ENCODE measurements around the gene GALNT2.

The GALNT2 gene

GRCh38 chr1:230113593-230114236 is 46.7 kb downstream of the GALNT2 start:
- no peak for TF ChIP-seq CTCF (IDR thresholded peaks at IDR 0.05; ENCODE audit: borderline replicate concordance, insufficient read depth, low read depth, low read length)
- no peak overlapping the region for H3K4me3 ChIP-seq (ENCODE audit: low read depth, low read length)

- no peak overlapping the region for H3K4me3 ChIP-seq (ENCODE audit: low read depth, low read length)
- no peak for TF ChIP-seq CTCF (IDR thresholded peaks at IDR 0.05; ENCODE audit: borderline replicate concordance, insufficient read depth, low read depth, low read length)
These were observed 47.2 kb downstream of the GALNT2 start for GRCh38 chr1:230114237-230114651.

- no peak for TF ChIP-seq CTCF (IDR thresholded peaks at IDR 0.05; ENCODE audit: borderline replicate concordance, insufficient read depth, low read depth, low read length)
- no peak overlapping the region for H3K4me3 ChIP-seq (ENCODE audit: low read depth, low read length)
These were observed 50.7 kb downstream of the GALNT2 start for GRCh38 chr1:230117694-230118093.

GRCh38 chr1:230119340-230119739 is 52.3 kb downstream of the GALNT2 start:
- no peak overlapping the region for H3K4me3 ChIP-seq (ENCODE audit: low read depth, low read length)
- TF ChIP-seq CTCF (IDR thresholded peaks at IDR 0.05; ENCODE audit: borderline replicate concordance, insufficient read depth, low read depth, low read length): no peak

- no peak overlapping the region for H3K4me3 ChIP-seq (ENCODE audit: low read depth, low read length)
- TF ChIP-seq CTCF (IDR thresholded peaks at IDR 0.05; ENCODE audit: borderline replicate concordance, insufficient read depth, low read depth, low read length): no peak
These were observed 53.4 kb downstream of the GALNT2 start for GRCh38 chr1:230120289-230120920.

- no peak overlapping the region for H3K4me3 ChIP-seq (ENCODE audit: low read depth, low read length)
- TF ChIP-seq CTCF (IDR thresholded peaks at IDR 0.05; ENCODE audit: borderline replicate concordance, insufficient read depth, low read depth, low read length): peak; percentile 69
These were observed 53.9 kb downstream of the GALNT2 start for GRCh38 chr1:230120921-230121381.

- H3K4me3 ChIP-seq (ENCODE audit: low read depth, low read length): no peak overlapping the region
- no peak for TF ChIP-seq CTCF (IDR thresholded peaks at IDR 0.05; ENCODE audit: borderline replicate concordance, insufficient read depth, low read depth, low read length)
These were observed 54.9 kb downstream of the GALNT2 start for GRCh38 chr1:230121950-230122349.

Data from GM12875 (cell line).